Nephron progenitor cell (in vitro differentiated cells): ENCODE measurements around the gene SYNGAP1.
"Not testable (repeated sequence)": the region's sequence is repeated elsewhere in the genome, so short reads cannot be mapped to it uniquely, and the experiment has no call there.

Experiments used
- DNase-seq: peaks from one replicate; pipeline ENCODE4 v3.0.0; 2021
- H3K27ac Mint-ChIP-seq: 2 replicates; pipeline ENCODE4 v1.8.0; 2021; ENCODE audit warnings: mild to moderate bottlenecking, moderate library complexity, mixed read lengths
- H3K27me3 Mint-ChIP-seq: 2 replicates; pipeline ENCODE4 v1.8.0; 2021; ENCODE audit warnings: mild to moderate bottlenecking, low read depth, mixed read lengths; ENCODE audit not compliant: poor library complexity
- H3K36me3 Mint-ChIP-seq: 2 replicates; pipeline ENCODE4 v1.8.0; 2021; ENCODE audit warnings: low read depth, mixed read lengths
- H3K4me1 Mint-ChIP-seq: 2 replicates; pipeline ENCODE4 v1.8.0; 2021; ENCODE audit warnings: mixed read lengths
- H3K4me3 Mint-ChIP-seq: 2 replicates; pipeline ENCODE4 v1.8.0; 2021; ENCODE audit warnings: mild to moderate bottlenecking, moderate library complexity, mixed read lengths
- H3K9me3 Mint-ChIP-seq: 2 replicates; pipeline ENCODE4 v1.8.0; 2021; ENCODE audit warnings: mild to moderate bottlenecking, moderate library complexity, mixed read lengths
- TF ChIP-seq, protein P1 (sequence below): fragments of 200-600 bp; sonication (generic); IDR thresholded peaks from 2 replicates; pipeline ENCODE4 v1.5.0; 2021; ENCODE audit warnings: antibody characterized with exemption

SYNGAP1 gene

DNA sequence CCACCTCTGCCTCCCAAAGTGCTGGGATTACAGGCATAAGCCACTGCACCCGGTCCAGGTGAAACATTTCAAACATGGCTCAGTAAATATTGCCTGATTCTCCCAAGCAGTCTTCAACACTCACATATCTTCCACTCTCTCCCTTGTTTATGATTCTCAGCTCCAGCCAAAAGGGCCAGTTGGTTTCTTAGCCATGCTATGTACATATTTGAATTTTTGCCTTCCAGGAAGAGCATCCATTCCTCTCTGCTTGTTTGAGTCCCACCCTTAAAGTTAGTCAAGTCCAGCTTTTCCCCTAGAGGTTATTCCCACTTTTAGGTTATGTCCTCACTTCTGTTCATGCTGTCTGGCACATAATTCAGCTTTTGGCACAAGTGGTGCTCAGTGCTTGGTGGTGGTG lies 22.3 kb upstream of the SYNGAP1 start:
- TF ChIP-seq, protein P1, sequence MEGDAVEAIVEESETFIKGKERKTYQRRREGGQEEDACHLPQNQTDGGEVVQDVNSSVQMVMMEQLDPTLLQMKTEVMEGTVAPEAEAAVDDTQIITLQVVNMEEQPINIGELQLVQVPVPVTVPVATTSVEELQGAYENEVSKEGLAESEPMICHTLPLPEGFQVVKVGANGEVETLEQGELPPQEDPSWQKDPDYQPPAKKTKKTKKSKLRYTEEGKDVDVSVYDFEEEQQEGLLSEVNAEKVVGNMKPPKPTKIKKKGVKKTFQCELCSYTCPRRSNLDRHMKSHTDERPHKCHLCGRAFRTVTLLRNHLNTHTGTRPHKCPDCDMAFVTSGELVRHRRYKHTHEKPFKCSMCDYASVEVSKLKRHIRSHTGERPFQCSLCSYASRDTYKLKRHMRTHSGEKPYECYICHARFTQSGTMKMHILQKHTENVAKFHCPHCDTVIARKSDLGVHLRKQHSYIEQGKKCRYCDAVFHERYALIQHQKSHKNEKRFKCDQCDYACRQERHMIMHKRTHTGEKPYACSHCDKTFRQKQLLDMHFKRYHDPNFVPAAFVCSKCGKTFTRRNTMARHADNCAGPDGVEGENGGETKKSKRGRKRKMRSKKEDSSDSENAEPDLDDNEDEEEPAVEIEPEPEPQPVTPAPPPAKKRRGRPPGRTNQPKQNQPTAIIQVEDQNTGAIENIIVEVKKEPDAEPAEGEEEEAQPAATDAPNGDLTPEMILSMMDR: no peak
- H3K36me3 Mint-ChIP-seq: peaks cover 54% of the 10 kb centered on the region
- H3K4me3 Mint-ChIP-seq: no peak overlapping the region
- no peak for DNase-seq
- H3K27me3 Mint-ChIP-seq: no peaks in the 10 kb centered on the region
- H3K4me1 Mint-ChIP-seq: peaks cover 40% of the 10 kb centered on the region
- H3K27ac Mint-ChIP-seq: peak overlapping the region; percentile 57
- no peaks in the 10 kb centered on the region for H3K9me3 Mint-ChIP-seq

DNA sequence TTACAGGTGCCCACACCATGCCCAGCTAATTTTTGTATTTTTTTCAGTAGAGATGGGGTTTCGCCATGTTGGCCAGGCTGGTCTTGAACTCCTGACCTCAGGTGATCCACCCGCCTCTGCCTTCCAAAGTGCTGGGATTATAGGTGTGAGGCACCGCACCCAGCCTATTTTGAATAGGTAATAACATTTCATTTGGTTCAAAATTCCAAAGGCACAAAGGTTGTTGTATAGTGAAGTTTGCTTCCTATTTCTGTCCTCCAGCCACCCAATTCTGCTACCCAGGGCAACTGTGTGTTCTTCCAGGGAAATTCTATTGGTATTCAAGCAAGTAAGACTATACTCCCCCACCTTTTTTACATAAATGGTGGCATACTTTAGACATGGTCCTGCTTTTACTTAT lies 21.3 kb upstream of the SYNGAP1 start:
- not testable (repeated sequence) for DNase-seq, H3K27ac Mint-ChIP-seq, H3K4me3 Mint-ChIP-seq, H3K27me3 Mint-ChIP-seq, H3K9me3 Mint-ChIP-seq
- Mint-ChIP-seq H3K36me3 (peaks cover 53% of the 10 kb centered on the region), H3K4me1 (peaks cover 32% of the 10 kb centered on the region)

DNA sequence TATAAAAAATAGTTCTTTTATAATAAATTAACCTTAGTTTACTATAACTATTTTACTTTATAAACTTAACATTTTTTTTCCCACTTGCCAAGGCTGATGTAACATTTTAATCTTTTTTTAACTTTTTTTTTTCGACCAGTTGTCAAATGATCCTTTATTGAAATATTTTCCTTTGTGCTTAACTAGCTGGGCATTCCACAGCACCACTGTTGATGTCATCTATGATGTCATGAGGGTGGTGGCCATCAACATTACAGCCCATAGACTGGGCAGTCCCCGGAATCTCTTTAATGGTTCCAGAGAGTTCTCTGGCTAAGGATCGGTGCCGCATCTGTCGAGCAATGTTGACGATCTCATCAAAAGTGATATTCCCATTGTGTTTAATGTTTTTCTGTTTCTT lies 20.0 kb upstream of the SYNGAP1 start:
- not testable (repeated sequence) for H3K4me3 Mint-ChIP-seq, H3K27me3 Mint-ChIP-seq, H3K27ac Mint-ChIP-seq, DNase-seq, H3K9me3 Mint-ChIP-seq
- Mint-ChIP-seq H3K36me3 (peaks cover 61% of the 10 kb centered on the region), H3K4me1 (peaks cover 19% of the 10 kb centered on the region)

DNA sequence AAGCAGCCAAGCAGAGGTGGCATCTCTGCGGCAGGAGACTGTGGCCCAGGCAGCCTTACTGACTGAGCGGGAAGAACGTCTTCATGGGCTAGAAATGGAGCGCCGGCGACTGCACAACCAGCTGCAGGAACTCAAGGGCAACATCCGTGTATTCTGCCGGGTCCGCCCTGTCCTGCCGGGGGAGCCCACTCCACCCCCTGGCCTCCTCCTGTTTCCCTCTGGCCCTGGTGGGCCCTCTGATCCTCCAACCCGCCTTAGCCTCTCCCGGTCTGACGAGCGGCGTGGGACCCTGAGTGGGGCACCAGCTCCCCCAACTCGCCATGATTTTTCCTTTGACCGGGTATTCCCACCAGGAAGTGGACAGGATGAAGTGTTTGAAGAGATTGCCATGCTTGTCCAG lies 15.0 kb upstream of the SYNGAP1 start:
- Mint-ChIP-seq H3K4me1 (peaks cover 12% of the 10 kb centered on the region), H3K9me3 (no peaks in the 10 kb centered on the region), H3K36me3 (peaks cover 46% of the 10 kb centered on the region), H3K27ac (no peak overlapping the region), H3K27me3 (peaks cover 3% of the 10 kb centered on the region), H3K4me3 (no peak overlapping the region)
- TF ChIP-seq, protein P1: no peak
- DNase-seq: no peak

DNA sequence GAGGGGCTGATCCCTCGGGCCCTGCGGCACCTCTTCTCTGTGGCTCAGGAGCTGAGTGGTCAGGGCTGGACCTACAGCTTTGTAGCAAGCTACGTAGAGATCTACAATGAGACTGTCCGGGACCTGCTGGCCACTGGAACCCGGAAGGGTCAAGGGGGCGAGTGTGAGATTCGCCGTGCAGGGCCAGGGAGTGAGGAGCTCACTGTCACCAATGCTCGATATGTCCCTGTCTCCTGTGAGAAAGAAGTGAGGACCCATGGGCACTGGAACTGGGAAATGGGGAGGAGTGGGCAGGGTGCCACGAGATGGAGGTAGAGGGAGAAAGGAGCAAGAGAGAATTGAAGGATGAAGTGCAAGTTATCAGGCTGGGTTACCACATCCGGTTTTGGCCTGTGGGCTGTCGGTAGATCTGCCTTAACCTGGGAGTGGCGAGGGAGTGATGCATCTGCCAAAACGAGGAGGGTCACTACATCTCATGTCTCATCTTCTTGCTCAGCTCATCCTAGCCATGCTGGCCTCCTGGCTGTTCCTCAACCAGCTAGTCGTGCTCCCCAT lies 14.4 kb upstream of the SYNGAP1 start:
- TF ChIP-seq, protein P1: no peak
- no peaks in the 10 kb centered on the region for H3K9me3 Mint-ChIP-seq
- H3K27ac Mint-ChIP-seq: peak overlapping the region; percentile 39

DNA sequence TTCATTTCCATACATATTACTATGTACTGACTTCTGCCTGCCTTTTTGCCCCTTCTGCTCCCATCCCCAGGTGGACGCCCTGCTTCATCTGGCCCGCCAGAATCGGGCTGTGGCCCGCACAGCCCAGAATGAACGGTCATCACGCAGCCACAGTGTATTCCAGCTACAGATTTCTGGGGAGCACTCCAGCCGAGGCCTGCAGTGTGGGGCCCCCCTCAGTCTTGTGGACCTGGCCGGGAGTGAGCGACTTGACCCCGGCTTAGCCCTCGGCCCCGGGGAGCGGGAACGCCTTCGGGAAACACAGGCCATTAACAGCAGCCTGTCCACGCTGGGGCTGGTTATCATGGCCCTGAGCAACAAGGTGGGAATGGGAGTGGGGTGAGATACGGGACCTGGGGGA lies 13.7 kb upstream of the SYNGAP1 start:
- H3K9me3 Mint-ChIP-seq: no peaks in the 10 kb centered on the region
- no peak overlapping the region for H3K27ac Mint-ChIP-seq
- TF ChIP-seq, protein P1: no peak
- H3K4me3 Mint-ChIP-seq: no peak overlapping the region
- DNase-seq: no peak
- H3K4me1 Mint-ChIP-seq: peaks cover 15% of the 10 kb centered on the region
- H3K27me3 Mint-ChIP-seq: peaks cover 3% of the 10 kb centered on the region
- H3K36me3 Mint-ChIP-seq: peaks cover 35% of the 10 kb centered on the region

More for the DNA sequence above, 14.4 kb upstream of the SYNGAP1 start:
- Mint-ChIP-seq H3K4me1 (peaks cover 15% of the 10 kb centered on the region), H3K4me3 (no peak overlapping the region), H3K36me3 (peaks cover 41% of the 10 kb centered on the region), H3K27me3 (peaks cover 3% of the 10 kb centered on the region)
- DNase-seq: no peak

DNA sequence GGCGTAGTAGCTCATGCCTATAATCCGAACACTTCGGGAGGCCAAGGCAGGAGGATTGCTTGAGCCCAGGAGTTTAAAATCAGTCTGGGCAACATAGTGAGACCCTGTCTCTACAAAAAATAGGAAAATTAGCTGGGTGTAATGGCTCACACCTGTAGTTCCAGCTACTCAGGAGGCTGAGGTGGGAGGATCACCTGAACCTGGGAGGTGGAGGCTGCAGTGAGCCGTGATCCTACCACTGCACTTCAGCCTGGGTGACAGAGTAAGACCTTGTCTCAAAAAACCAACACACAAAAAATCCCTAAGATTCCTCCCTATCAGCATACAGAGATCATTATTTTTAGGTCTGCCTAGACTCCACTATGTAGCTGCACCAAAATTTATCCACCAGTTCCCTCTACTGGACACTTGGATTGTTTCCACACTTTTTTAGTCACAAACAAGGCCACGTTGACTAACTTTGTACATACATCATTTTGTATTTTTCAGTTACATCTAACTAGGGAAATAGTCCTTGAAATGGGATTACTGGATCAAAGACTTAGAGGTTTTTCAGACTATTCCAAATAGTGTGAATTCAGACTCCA lies 12.6 kb upstream of the SYNGAP1 start:
- H3K27ac Mint-ChIP-seq: no peak overlapping the region
- peaks cover 35% of the 10 kb centered on the region for H3K36me3 Mint-ChIP-seq
- H3K4me1 Mint-ChIP-seq: peaks cover 23% of the 10 kb centered on the region
- peaks cover 3% of the 10 kb centered on the region for H3K27me3 Mint-ChIP-seq
- no peak overlapping the region for H3K4me3 Mint-ChIP-seq
- no peaks in the 10 kb centered on the region for H3K9me3 Mint-ChIP-seq
- TF ChIP-seq, protein P1: peak; percentile 23
- no peak for DNase-seq
